HG02970 (cell line): ENCODE data around the gene SLC5A3.

Source experiments
- ATAC-seq: cut with Tn5 transposase; IDR thresholded peaks from one replicate; pipeline ENCODE4 v1.9.1; 2021; ENCODE audit warnings: mild to moderate bottlenecking, moderate library complexity, moderate number of reproducible peaks; ENCODE audit not compliant: unreplicated experiment, low FRiP score

The SLC5A3 gene

GRCh38 chr21:34073032-34073748 is at the start of gene SLC5A3, which contains the start of gene MRPS6:
Gene SLC5A3, plus strand, starts transcription at chr21:34073578. Its CDS starts 21,621 bp downstream, at chr21:34095199.
Gene MRPS6, plus strand, starts transcription at chr21:34073578. Its CDS starts 123 bp downstream, at chr21:34073701.
- ATAC-seq: peak; percentile 71

DNA sequence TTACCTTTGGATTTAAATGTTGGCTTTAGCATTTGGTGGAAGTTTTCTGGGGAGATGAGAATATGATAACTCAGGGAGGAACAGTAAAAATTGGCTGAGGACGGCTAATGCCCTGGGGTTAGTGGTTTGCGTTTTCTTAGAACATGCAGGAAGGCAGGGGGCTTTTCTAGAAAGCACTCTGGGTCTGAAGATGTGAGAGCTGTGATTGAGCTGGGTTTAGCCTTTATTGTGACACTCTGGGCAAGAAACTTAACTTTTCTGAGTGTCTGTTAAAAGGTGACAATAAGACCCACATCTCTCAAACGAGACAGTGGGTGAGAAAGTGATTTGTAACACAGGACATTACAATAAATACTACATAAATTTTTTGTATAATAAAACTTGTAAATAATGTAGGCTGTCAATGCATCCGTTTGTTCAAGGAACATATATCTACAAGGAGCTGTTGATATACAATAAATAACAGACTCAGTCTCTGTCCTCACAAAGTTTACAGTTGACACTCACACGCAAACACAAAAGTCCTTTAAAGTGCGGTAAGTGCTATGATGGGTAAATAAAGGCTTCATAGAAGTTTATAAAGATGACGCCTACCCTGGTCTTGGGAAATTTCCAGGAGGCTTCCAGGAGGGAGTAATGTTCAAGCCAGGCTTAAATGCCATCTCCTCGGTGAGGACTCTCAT is 49.5 kb upstream of the SLC5A3 start:
- ATAC-seq: no peak

DNA sequence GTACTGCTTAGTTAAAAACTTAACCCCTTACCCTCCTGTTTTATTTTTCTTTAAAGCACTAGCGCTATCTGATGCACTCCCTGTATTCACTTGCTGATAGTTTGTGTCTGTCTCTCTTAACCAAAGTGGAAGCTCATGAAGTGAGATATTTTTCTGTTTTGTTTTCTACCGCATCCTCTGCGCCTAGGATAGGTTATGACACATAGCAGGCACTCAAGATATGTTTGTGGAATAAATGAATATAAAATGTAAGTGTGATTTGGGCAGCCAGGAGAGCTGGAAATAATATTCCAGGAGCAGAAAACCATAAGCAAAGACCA is 49.0 kb upstream of the SLC5A3 start:
- no peak for ATAC-seq

DNA sequence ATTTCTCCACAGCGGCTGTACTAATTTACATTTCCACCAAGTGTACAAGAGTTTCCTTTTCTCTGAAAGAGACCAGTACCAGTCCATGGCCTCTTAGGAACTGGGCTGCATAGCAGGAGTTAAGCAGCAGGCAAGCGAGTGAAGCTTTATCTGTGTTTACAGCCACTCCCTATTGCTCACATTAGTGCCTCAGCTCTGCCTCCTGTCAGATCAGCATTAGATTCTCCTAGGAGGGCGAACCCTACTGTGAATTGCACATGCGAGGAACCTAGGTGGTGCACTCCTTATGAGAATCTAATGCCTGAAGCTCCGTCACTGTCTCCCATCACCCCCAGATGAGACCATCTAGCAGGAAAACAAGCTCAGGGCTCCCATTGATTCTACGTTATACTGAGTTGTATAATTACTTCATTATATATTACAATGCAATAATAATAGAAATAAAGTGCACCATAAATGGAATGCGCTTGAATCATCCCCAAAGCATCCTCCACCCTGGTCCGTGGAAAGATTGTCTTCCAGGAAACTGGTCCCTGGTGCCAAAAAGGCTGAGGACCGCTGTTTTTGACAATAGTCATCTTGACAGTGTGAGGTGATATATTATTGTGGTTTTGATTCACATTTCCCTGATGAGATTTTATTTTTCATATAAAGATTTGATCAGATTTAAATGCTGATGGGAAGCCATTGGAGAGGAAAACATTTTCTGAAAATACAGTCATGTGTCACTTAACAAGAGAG is 45.5 kb upstream of the SLC5A3 start:
- no peak for ATAC-seq

DNA sequence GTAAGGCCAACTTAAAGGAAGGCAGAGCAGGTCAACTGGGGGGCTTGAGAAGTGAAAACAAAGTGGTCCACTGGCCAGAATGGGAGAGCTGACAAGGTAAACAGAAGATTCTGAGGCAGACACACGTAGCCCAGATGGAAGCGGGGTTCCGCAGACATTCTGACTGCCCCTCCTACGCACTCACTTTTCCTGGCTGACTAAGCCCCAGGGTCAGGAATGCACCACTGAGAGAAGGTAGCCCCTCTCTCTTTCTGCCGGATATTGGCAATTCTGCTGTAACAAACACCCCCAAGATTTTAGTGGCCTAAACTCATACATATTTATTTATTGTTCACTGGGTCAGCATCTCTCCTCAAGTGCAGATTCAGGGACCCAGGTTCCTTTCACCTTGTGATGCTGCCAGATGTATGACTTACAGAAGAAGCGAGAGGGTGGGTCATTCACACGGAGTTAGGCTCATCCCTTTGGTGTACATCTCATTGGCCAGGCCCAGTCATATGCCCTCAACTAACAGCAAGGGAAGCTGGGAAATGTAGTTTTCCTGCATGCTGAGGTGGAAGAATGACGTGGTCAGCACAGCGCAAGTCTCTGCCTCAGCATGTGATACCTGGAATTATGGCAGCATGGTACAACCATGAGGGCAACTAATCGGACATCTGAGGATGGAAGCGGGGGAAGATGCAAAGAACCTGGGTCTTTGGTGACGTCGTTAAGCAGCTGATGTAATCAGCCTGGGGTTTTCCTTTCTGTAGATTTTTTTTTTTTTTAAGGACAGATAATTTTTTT is 43.4 kb upstream of the SLC5A3 start:
- no peak for ATAC-seq

GRCh38 chr21:34031835-34032370 is 41.5 kb upstream of the SLC5A3 start:
- ATAC-seq: no peak

GRCh38 chr21:34034369-34035014 is 38.9 kb upstream of the SLC5A3 start:
- ATAC-seq: no peak

DNA sequence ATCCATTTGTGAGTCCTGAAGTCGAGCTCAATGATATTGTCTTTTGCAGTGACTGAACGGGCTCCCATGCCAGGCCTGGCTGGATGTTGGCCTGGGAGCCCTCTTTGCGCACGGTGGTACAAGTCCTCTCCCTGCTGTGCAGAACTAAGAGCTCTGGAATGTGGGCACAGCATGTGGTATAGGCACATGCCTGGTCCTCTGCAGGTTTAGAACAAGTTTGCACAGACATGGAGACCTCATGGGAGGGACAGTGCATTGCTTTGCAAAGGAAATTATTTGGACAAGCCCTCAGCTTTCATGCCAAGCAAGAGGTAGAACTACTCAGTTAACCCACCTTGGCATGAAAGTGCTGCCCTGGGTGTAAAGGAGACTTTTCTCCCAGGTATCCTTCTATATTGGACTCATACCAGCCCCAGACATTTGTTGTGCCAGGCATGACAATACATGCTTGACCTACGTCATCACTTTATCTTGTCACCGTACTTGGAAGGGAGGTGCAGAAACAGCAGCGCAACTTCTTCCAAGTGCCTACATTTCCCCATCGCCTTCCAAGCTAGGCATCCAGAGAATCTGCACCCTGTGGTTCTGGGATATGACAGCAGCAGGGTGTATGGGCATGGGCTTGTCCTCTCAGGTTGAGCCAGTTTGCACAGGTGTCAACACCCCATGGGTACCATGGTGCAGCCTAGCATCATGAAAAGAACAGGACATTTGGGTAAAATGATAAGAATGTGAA is 37.6 kb upstream of the SLC5A3 start:
- no peak for ATAC-seq

- ATAC-seq: no peak
Measured at GRCh38 chr21:34037009-34037795, 36.2 kb upstream of the SLC5A3 start.

GRCh38 chr21:34039678-34040382 is 33.5 kb upstream of the SLC5A3 start:
- no peak for ATAC-seq

- ATAC-seq: no peak
Measured at GRCh38 chr21:34042735-34043134, 30.6 kb upstream of the SLC5A3 start.

GRCh38 chr21:34043333-34043732 is 30.0 kb upstream of the SLC5A3 start:
- no peak for ATAC-seq

GRCh38 chr21:34046917-34047316 is 26.5 kb upstream of the SLC5A3 start:
- no peak for ATAC-seq

- ATAC-seq: no peak
Measured at GRCh38 chr21:34047835-34048234, 25.5 kb upstream of the SLC5A3 start.

DNA sequence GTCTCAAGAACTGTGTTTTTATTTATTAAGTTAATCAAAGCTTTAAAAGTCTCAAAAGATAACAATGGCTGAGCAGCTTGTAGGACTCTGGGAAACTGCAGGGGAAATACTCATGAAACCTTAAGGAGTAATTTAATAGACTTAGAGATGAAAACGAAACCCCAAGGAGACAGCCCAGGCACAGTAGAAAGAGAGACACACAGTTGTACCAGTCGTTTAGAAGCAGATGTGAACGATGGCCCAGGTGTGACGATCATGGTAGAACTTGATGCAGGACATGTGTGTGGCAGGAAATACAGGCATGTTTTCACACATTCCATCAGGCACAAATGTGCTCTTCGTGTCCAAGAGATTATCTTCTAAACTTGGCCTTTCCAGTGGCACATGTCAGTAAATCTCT is 21.2 kb upstream of the SLC5A3 start:
- no peak for ATAC-seq

- no peak for ATAC-seq
Measured at GRCh38 chr21:34054259-34054658, 19.1 kb upstream of the SLC5A3 start.

DNA sequence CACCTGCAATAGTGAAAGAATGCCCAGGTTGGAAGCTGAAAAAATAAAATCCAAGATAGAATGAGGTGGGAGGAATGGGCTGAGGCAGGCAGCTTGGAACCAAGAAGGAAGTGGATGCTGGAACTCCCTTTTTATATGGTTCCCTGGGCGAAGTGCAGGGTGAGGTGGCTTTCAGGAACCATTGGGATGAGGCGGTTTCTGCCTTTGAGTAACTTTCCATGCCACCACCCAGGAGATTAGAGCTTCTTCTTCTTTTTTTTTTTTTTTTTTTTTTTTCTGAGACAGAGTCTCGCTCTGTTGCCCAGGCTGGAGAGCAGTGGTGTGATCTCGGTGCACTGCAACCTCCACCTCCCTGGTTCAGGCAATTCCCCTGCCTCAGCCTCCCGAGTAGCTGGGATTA is 17.8 kb upstream of the SLC5A3 start:
- no peak for ATAC-seq

- no peak for ATAC-seq
Measured at GRCh38 chr21:34061983-34062382, 11.4 kb upstream of the SLC5A3 start.
